GM12873 (cell line): ENCODE measurements around the gene RNF213.

Source experiments
- TF ChIP-seq, protein P1 (sequence below): IDR thresholded peaks from 2 replicates; pipeline ENCODE4 v1.5.1; 2012; ENCODE audit warnings: low read depth, mild to moderate bottlenecking, moderate library complexity, low read length, control low read depth; ENCODE audit not compliant: insufficient read depth; ENCODE audit errors: missing control alignments

Gene RNF213

DNA sequence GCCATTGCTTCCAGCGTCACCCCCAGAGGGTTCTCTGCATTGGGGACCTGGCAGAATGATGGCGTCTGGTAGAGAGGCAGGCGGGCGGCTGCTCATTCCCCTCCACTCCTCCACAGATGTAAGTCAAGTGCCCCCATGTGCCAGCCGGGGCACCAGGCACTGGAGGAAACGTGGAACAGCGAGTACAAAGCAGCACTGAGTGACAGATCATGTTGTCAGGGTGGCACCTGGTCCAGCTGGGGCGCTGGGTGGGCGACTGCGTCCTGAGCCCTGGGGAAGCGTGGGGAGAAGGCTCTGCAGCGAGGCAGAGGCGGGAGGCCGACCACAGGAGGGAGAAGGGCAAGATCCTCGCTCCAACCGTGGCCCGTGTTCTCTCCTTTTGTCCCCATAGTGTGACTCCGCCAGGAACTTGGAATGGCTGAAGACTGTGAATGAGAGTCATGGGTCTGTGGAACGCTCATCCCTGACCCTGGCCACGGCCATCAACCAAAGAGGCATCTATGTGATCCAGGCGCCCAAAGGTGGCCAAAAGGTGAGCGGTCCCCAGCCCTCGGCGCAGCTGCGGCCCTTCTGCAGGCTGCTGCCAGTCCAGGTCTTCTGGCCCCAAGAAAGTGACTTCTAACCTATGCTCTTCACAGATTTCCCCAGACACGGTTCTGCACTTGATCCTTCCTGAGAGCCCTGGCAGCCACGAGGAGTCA lies 76.7 kb downstream of the RNF213 start:
- TF ChIP-seq, protein P1, sequence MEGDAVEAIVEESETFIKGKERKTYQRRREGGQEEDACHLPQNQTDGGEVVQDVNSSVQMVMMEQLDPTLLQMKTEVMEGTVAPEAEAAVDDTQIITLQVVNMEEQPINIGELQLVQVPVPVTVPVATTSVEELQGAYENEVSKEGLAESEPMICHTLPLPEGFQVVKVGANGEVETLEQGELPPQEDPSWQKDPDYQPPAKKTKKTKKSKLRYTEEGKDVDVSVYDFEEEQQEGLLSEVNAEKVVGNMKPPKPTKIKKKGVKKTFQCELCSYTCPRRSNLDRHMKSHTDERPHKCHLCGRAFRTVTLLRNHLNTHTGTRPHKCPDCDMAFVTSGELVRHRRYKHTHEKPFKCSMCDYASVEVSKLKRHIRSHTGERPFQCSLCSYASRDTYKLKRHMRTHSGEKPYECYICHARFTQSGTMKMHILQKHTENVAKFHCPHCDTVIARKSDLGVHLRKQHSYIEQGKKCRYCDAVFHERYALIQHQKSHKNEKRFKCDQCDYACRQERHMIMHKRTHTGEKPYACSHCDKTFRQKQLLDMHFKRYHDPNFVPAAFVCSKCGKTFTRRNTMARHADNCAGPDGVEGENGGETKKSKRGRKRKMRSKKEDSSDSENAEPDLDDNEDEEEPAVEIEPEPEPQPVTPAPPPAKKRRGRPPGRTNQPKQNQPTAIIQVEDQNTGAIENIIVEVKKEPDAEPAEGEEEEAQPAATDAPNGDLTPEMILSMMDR = no peak

DNA sequence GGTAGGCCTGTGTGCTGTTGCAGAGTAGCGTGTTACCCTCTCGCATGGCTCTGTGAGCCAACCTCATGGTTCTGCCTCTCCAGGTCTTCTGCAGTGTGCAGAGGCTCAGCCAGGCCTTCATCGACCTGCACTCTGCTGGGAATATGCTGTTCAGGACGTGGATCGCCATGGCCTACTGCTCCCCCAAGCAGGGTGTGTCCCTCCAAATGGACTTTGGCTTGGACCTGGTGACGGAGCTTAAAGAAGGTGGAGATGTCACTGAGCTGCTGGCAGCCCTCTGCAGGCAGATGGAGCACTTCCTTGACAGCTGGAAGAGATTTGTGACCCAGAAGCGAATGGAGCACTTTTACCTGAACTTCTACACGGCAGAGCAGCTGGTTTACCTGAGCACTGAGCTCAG lies 78.5 kb downstream of the RNF213 start:
- TF ChIP-seq, protein P1 = no peak

DNA sequence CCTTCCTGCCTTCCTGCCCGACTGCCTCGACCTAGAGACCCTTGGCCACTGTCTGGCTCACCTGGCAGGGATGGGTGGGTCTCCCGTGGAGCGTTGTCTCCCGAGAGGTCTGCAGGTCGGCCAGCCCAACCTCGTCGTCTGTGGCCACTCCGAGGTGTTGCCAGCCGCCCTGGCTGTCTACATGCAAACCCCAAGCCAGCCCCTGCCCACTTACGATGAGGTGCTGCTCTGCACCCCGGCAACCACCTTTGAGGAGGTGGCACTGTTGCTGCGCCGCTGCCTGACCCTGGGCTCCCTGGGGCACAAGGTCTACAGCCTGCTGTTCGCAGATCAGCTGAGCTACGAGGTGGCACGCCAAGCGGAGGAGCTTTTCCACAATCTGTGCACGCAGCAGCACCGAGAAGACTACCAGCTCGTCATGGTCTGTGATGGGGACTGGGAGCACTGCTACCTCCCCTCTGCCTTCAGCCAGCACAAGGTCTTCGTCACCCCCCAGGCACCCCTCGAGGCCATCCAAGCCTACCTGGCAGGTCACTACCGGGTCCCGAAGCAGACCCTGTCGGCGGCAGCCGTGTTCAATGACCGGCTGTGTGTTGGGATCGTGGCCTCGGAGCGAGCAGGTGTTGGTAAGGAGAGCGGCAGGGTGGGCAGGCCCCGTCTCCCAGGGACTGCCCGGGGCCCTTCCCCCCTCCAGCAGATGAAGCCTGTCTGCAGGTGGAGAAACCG lies 79.2 kb downstream of the RNF213 start:
- TF ChIP-seq, protein P1 = no peak

DNA sequence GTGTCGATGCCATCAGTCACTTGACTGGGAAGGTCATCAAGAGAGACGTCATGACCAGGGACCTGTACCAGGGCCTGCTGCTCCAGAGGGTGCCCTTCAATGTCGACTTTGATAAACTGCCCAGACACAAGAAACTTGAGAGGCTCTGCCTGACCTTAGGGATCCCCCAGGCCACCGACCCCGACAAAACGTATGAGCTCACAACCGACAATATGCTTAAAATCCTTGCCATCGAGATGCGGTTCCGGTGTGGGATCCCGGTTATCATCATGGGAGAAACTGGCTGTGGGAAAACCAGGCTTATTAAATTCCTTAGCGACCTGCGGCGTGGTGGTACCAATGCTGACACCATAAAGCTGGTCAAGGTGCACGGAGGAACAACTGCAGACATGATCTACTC lies 84.7 kb downstream of the RNF213 start:
- TF ChIP-seq, protein P1 = no peak

DNA sequence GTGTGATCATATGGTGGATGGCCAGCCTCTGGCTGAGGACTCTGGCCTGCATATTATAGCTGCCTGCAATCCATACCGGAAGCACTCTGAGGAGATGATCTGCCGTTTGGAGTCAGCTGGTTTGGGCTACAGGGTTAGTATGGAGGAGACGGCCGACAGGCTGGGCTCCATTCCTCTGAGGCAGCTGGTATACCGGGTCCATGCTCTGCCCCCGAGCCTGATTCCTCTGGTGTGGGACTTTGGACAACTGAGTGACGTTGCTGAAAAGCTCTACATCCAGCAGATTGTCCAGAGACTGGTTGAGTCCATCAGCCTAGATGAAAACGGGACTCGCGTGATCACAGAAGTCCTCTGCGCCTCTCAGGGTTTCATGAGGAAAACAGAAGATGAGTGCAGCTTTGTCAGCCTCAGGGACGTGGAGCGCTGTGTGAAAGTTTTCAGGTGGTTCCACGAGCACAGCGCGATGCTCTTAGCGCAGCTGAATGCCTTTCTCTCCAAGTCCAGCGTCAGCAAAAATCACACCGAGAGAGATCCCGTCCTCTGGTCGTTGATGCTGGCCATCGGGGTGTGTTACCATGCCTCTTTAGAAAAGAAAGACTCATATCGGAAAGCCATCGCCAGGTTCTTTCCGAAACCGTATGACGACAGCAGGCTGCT lies 85.3 kb downstream of the RNF213 start:
- TF ChIP-seq, protein P1 = no peak

DNA sequence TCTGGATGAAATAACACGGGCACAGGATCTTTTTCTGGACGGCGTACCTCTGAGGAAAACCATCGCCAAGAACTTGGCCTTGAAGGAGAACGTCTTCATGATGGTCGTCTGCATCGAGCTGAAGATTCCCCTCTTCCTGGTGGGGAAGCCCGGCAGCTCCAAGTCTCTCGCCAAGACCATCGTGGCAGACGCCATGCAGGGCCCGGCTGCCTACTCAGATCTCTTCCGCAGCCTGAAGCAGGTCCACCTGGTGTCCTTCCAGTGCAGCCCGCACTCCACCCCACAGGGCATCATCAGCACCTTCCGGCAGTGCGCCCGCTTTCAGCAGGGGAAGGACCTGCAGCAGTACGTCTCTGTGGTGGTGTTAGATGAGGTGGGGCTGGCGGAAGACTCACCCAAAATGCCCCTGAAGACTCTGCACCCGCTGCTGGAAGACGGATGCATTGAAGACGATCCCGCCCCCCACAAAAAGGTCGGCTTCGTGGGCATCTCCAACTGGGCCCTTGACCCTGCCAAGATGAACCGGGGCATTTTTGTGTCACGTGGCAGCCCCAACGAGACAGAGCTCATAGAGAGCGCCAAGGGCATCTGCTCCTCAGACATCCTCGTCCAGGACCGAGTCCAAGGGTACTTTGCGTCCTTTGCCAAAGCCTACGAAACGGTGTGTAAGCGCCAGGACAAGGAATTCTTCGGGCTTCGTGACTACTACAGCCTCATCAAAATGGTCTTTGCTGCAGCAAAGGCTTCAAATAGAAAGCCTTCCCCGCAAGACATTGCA lies 86.0 kb downstream of the RNF213 start:
- TF ChIP-seq, protein P1 = no peak

DNA sequence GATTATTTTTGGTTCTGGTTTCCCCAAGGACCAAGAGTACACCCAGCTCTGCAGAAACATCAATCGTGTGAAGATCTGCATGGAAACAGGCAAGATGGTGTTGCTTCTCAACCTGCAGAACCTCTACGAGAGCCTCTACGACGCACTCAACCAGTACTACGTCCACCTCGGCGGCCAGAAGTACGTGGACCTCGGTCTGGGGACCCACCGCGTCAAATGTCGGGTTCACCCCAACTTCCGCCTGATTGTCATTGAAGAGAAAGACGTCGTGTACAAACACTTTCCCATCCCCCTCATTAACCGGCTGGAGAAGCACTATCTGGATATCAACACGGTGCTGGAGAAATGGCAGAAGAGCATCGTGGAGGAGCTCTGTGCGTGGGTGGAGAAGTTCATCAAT lies 86.9 kb downstream of the RNF213 start:
- TF ChIP-seq, protein P1 = no peak
